GM10847 (cell line): Measurements from ENCODE around the gene TRABD2B.

Source experiments
- POLR2A ChIP-seq: IDR thresholded peaks from 2 replicates; pipeline ENCODE4 v1.6.1; 2011; ENCODE audit not compliant: insufficient read length; ENCODE audit errors: extremely low read depth

TRABD2B gene

GRCh38 chr1:47968556-47968888 is 28.7 kb downstream of the TRABD2B start:
- no peak for TF ChIP-seq POLR2A

GRCh38 chr1:47967864-47968555 is 29.2 kb downstream of the TRABD2B start:
- no peak for TF ChIP-seq POLR2A

GRCh38 chr1:47965816-47966215 is 31.4 kb downstream of the TRABD2B start:
- TF ChIP-seq POLR2A, result no peak

GRCh38 chr1:47964636-47965035 is 32.5 kb downstream of the TRABD2B start:
- no peak for TF ChIP-seq POLR2A

GRCh38 chr1:47963568-47964358 is 33.4 kb downstream of the TRABD2B start:
- no peak for TF ChIP-seq POLR2A

GRCh38 chr1:47962750-47963492 is 34.3 kb downstream of the TRABD2B start:
- TF ChIP-seq POLR2A, result no peak

GRCh38 chr1:47953661-47954060 is 43.5 kb downstream of the TRABD2B start:
- no peak for TF ChIP-seq POLR2A

- no peak for TF ChIP-seq POLR2A
Observed at GRCh38 chr1:47951545-47952235, 45.5 kb downstream of the TRABD2B start.

GRCh38 chr1:47951026-47951425 is 46.2 kb downstream of the TRABD2B start:
- no peak for TF ChIP-seq POLR2A

GRCh38 chr1:47950471-47950870 is 46.7 kb downstream of the TRABD2B start:
- no peak for TF ChIP-seq POLR2A

- no peak for TF ChIP-seq POLR2A
Observed at GRCh38 chr1:47948126-47948525, 49.1 kb downstream of the TRABD2B start.

- no peak for TF ChIP-seq POLR2A
Observed at GRCh38 chr1:47947531-47947930, 49.7 kb downstream of the TRABD2B start.

- no peak for TF ChIP-seq POLR2A
Observed at GRCh38 chr1:47944561-47944960, 52.6 kb downstream of the TRABD2B start.

GRCh38 chr1:47942240-47942629 is 55.0 kb downstream of the TRABD2B start:
- TF ChIP-seq POLR2A, result no peak

- no peak for TF ChIP-seq POLR2A
Observed at GRCh38 chr1:47941609-47942239, 55.5 kb downstream of the TRABD2B start.

GRCh38 chr1:47940779-47941178 is 56.4 kb downstream of the TRABD2B start:
- no peak for TF ChIP-seq POLR2A

- TF ChIP-seq POLR2A, result no peak
Observed at GRCh38 chr1:47940326-47940725, 56.9 kb downstream of the TRABD2B start.
